MM.1S (cell line): Measurements from ENCODE around the gene CNOT6.
"Not testable (repeated sequence)": the region's sequence is repeated elsewhere in the genome, so short reads cannot be mapped to it uniquely, and the experiment has no call there.

Experiments used
- DNase-seq: peaks from one replicate; pipeline ENCODE4 v3.0.0-alpha.2; 2015
- H2AFZ ChIP-seq: fragments of 300-600 bp; sonication (generic); 2 replicates; pipeline ENCODE4 v1.6.0; 2016; ENCODE audit warnings: antibody characterized with exemption, low read length
- H3F3A ChIP-seq: fragments of 300-600 bp; sonication (generic); 2 replicates; pipeline ENCODE4 v1.6.1; 2016; ENCODE audit warnings: mild to moderate bottlenecking, antibody characterized with exemption, low read length, moderate library complexity, mixed read lengths; ENCODE audit not compliant: insufficient read depth
- H3K27ac ChIP-seq: fragments of 300-600 bp; sonication (generic); 2 replicates; pipeline ENCODE4 v1.5.1; 2016; ENCODE audit warnings: mild to moderate bottlenecking, low read length
- H3K27me3 ChIP-seq: fragments of 300-600 bp; sonication (generic); replicated peaks from 2 replicates; pipeline ENCODE4 v1.6.0; 2016; ENCODE audit warnings: low read length; ENCODE audit not compliant: insufficient read depth
- H3K36me3 ChIP-seq: fragments of 300-600 bp; sonication (generic); replicated peaks from 2 replicates; pipeline ENCODE4 v1.6.1; 2016; ENCODE audit warnings: mild to moderate bottlenecking, low read length, mixed read lengths; ENCODE audit not compliant: insufficient read depth
- H3K4me1 ChIP-seq: fragments of 300-600 bp; sonication (generic); 2 replicates; pipeline ENCODE4 v1.6.1; 2016; ENCODE audit warnings: low read length, mixed read lengths
- H3K4me2 ChIP-seq: fragments of 300-600 bp; sonication (generic); 2 replicates; pipeline ENCODE4 v1.6.0; 2016; ENCODE audit warnings: low read depth, low read length
- H3K4me3 ChIP-seq: fragments of 300-600 bp; sonication (generic); 2 replicates; pipeline ENCODE4 v1.5.1; 2016; ENCODE audit warnings: low read length, mixed read lengths
- H3K79me2 ChIP-seq: fragments of 300-600 bp; sonication (generic); 2 replicates; pipeline ENCODE4 v1.6.1; 2016; ENCODE audit warnings: mixed run types, low read length, mixed read lengths
- H3K9ac ChIP-seq: fragments of 300-600 bp; sonication (generic); 2 replicates; pipeline ENCODE4 v1.6.1; 2016; ENCODE audit warnings: low read length, mixed read lengths
- H3K9me2 ChIP-seq: fragments of 300-600 bp; sonication (generic); replicated peaks from 2 replicates; pipeline ENCODE4 v1.6.1; 2016; ENCODE audit warnings: mild to moderate bottlenecking, low read length, mixed read lengths; ENCODE audit not compliant: insufficient read depth
- H3K9me3 ChIP-seq: fragments of 300-600 bp; sonication (generic); replicated peaks from 2 replicates; pipeline ENCODE4 v1.6.1; 2016; ENCODE audit warnings: mild to moderate bottlenecking, low read length, mixed read lengths; ENCODE audit not compliant: insufficient read depth
- H4K20me1 ChIP-seq: fragments of 300-600 bp; sonication (generic); 2 replicates; pipeline ENCODE4 v1.6.1; 2016; ENCODE audit warnings: mild to moderate bottlenecking, low read length, moderate library complexity, mixed read lengths; ENCODE audit not compliant: insufficient read depth
- CTCF ChIP-seq: fragments of 300-600 bp; sonication (generic); IDR thresholded peaks from 2 replicates; pipeline ENCODE4 v1.5.1; 2016; ENCODE audit warnings: antibody characterized with exemption, low read length, mixed read lengths
- EZH2 ChIP-seq: fragments of 300-600 bp; sonication (generic); optimal IDR thresholded peaks from 2 replicates; pipeline ENCODE3; 2017; ENCODE audit warnings: low read depth, mild to moderate bottlenecking, antibody characterized with exemption, low read length, mixed read lengths
- EZH2phosphoT487 ChIP-seq: fragments of 300-600 bp; sonication (generic); IDR thresholded peaks from 2 replicates; pipeline ENCODE4 v1.6.1; 2018; ENCODE audit warnings: antibody characterized with exemption, low read length

Gene CNOT6

GRCh38 chr5:180499684-180500083 lies 5.5 kb downstream of the CNOT6 start:
- no peak overlapping the region for H3K9ac ChIP-seq
- H3K27ac ChIP-seq, result no peak overlapping the region
- peaks cover 7% of the 10 kb centered on the region; the same call in 1 of the 2 replicates for H4K20me1 ChIP-seq
- H3K4me2 ChIP-seq, result no peak overlapping the region
- H3K9me3 ChIP-seq, result no peaks in the 10 kb centered on the region
- no peak overlapping the region for H3K4me3 ChIP-seq
- H3K9me2 ChIP-seq, result no peaks in the 10 kb centered on the region
- no peaks in the 10 kb centered on the region for H3K4me1 ChIP-seq
- no peaks in the 10 kb centered on the region for H3K27me3 ChIP-seq
- TF ChIP-seq CTCF, result no peak
- no peak for TF ChIP-seq EZH2phosphoT487
- TF ChIP-seq EZH2, result no peak
- H3K79me2 ChIP-seq, result peaks cover 100% of the 10 kb centered on the region
- no peak for DNase-seq
- H3K36me3 ChIP-seq, result no peaks in the 10 kb centered on the region
- H3F3A ChIP-seq, result no peaks in the 10 kb centered on the region
- no peak overlapping the region for H2AFZ ChIP-seq

- not testable (repeated sequence) for H3K27me3 ChIP-seq, H3K9me2 ChIP-seq, H3K9ac ChIP-seq, H2AFZ ChIP-seq, H3K4me1 ChIP-seq, H3F3A ChIP-seq, H3K9me3 ChIP-seq, H4K20me1 ChIP-seq, H3K36me3 ChIP-seq, H3K4me3 ChIP-seq, H3K27ac ChIP-seq, H3K4me2 ChIP-seq, DNase-seq
- H3K79me2 ChIP-seq, result peaks cover 98% of the 10 kb centered on the region
These were observed 6.1 kb downstream of the CNOT6 start for GRCh38 chr5:180500300-180500699.

GRCh38 chr5:180507661-180508060 lies 13.5 kb downstream of the CNOT6 start:
- H4K20me1 ChIP-seq, result no peaks in the 10 kb centered on the region
- no peak overlapping the region for H2AFZ ChIP-seq
- H3K9me2 ChIP-seq, result no peaks in the 10 kb centered on the region
- H3K27ac ChIP-seq, result no peak overlapping the region
- H3K9ac ChIP-seq, result no peak overlapping the region
- TF ChIP-seq EZH2phosphoT487, result no peak
- TF ChIP-seq EZH2, result no peak
- TF ChIP-seq CTCF, result no peak
- no peaks in the 10 kb centered on the region for H3K4me1 ChIP-seq
- H3K27me3 ChIP-seq, result no peaks in the 10 kb centered on the region
- no peak overlapping the region for H3K4me2 ChIP-seq
- H3F3A ChIP-seq, result no peaks in the 10 kb centered on the region
- no peak for DNase-seq
- H3K9me3 ChIP-seq, result no peaks in the 10 kb centered on the region
- H3K36me3 ChIP-seq, result no peaks in the 10 kb centered on the region
- no peak overlapping the region for H3K4me3 ChIP-seq
- H3K79me2 ChIP-seq, result peaks cover 86% of the 10 kb centered on the region

GRCh38 chr5:180515294-180515693 lies 21.1 kb downstream of the CNOT6 start:
- DNase-seq, result no peak
- Histone ChIP-seq H3K79me2 (peaks cover 88% of the 10 kb centered on the region), H3K9me2 (no peaks in the 10 kb centered on the region), H3K4me1 (no peaks in the 10 kb centered on the region), H3F3A (no peaks in the 10 kb centered on the region), H3K27ac (no peak overlapping the region), H3K36me3 (no peaks in the 10 kb centered on the region), H4K20me1 (peaks cover 4% of the 10 kb centered on the region; the same call in 1 of the 2 replicates), H2AFZ (no peak overlapping the region), H3K9me3 (no peaks in the 10 kb centered on the region), H3K9ac (no peak overlapping the region), H3K4me3 (no peak overlapping the region), H3K27me3 (no peaks in the 10 kb centered on the region), H3K4me2 (no peak overlapping the region)
- TF ChIP-seq CTCF (no peak), EZH2 (no peak), EZH2phosphoT487 (no peak)

GRCh38 chr5:180515974-180516373 lies 21.8 kb downstream of the CNOT6 start:
- H3K9ac ChIP-seq, H3K36me3 ChIP-seq, H3K9me2 ChIP-seq, H3K27me3 ChIP-seq, H3K4me3 ChIP-seq, H4K20me1 ChIP-seq, H3K4me2 ChIP-seq, H3K27ac ChIP-seq, H3K4me1 ChIP-seq, H3K9me3 ChIP-seq, H3F3A ChIP-seq, H2AFZ ChIP-seq, DNase-seq: not testable (repeated sequence)
- peaks cover 85% of the 10 kb centered on the region for H3K79me2 ChIP-seq
